Suprapubic skin (tissue), 4 donors: ENCODE measurements around the gene MED15.

ENCODE experiments used
- CTCF ChIP-seq, 2 donors: fragments of 200-600 bp in 1 of 2; fragments of 450-650 bp in 1 of 2; sonication (generic) in 1 of 2; IDR thresholded peaks; one replicate each; pipeline ENCODE4 v1.5.1; 2016 to 2019; ENCODE audit warnings: antibody characterized with exemption in 2 of 2, mild to moderate bottlenecking in 1 of 2, moderate library complexity in 1 of 2
- EP300 ChIP-seq: sonication (generic); formaldehyde crosslinking; IDR thresholded peaks from one replicate; pipeline ENCODE4 v1.6.1; 2017; ENCODE audit warnings: antibody characterized with exemption
- POLR2A ChIP-seq, 2 donors: fragments of 450-650 bp; IDR thresholded peaks; one replicate each; pipeline ENCODE4 v1.6.1; 2017; ENCODE audit warnings: antibody characterized with exemption in 2 of 2, mild to moderate bottlenecking in 2 of 2, moderate library complexity in 2 of 2
- POLR2AphosphoS5 ChIP-seq, 3 donors: sonication (generic); formaldehyde crosslinking; IDR thresholded peaks; one replicate each; pipeline ENCODE4 v1.6.1; 2017; ENCODE audit warnings: antibody characterized with exemption in 3 of 3

GRCh38 chr22:20626811-20627210 is 119.4 kb downstream of the MED15 start:
- no peak for TF ChIP-seq CTCF (IDR thresholded peaks at IDR 0.05)
- no peak for TF ChIP-seq EP300
- no peak for TF ChIP-seq POLR2A (IDR thresholded peaks at IDR 0.05)
- TF ChIP-seq POLR2AphosphoS5 (IDR thresholded peaks at IDR 0.05), result no peak
